ENCODE results near the gene FOXK2.

Gene FOXK2

GRCh38 chr17:82601447-82602000, 82.0 kb downstream of the FOXK2 start:
- DNase-seq (ENCODE audit: insufficient read length, low spot score) (no peak), FAIRE-seq (no peak)

GRCh38 chr17:82602487-82602886, 83.0 kb downstream of the FOXK2 start:
- FAIRE-seq (no peak), DNase-seq (ENCODE audit: insufficient read length, low spot score) (no peak)

GRCh38 chr17:82602986-82603710, 83.6 kb downstream of the FOXK2 start:
- FAIRE-seq (no peak), DNase-seq (ENCODE audit: insufficient read length, low spot score) (no peak)

- DNase-seq (ENCODE audit: insufficient read length, low spot score) (peak; percentile 46), FAIRE-seq (no peak)
These were observed 84.5 kb downstream of the FOXK2 start for GRCh38 chr17:82603981-82604448.

GRCh38 chr17:82604532-82604931, 85.0 kb downstream of the FOXK2 start:
- FAIRE-seq (no peak), DNase-seq (ENCODE audit: insufficient read length, low spot score) (no peak)

- no peak for DNase-seq (ENCODE audit: insufficient read length, low spot score)
- no peak for FAIRE-seq
These were observed 86.5 kb downstream of the FOXK2 start for GRCh38 chr17:82605939-82606600.

GRCh38 chr17:82608816-82609215, 89.3 kb downstream of the FOXK2 start:
- no peak for FAIRE-seq

GRCh38 chr17:82609655-82610054, 90.1 kb downstream of the FOXK2 start:
- DNase-seq (ENCODE audit: insufficient read length, low spot score) (no peak), FAIRE-seq (no peak)

More at GRCh38 chr17:82608816-82609215, 89.3 kb downstream of the FOXK2 start:
- no peak for DNase-seq (ENCODE audit: insufficient read length, low spot score)

- FAIRE-seq (no peak), DNase-seq (ENCODE audit: insufficient read length, low spot score) (no peak)
These were observed 91.9 kb downstream of the FOXK2 start for GRCh38 chr17:82611140-82612058.

- FAIRE-seq = no peak
- DNase-seq (ENCODE audit: insufficient read length, low spot score) = no peak
These were observed 94.0 kb downstream of the FOXK2 start for GRCh38 chr17:82613283-82614094.

GRCh38 chr17:82614095-82614631, 94.6 kb downstream of the FOXK2 start:
- DNase-seq (ENCODE audit: insufficient read length, low spot score) (no peak), FAIRE-seq (no peak)

- DNase-seq (ENCODE audit: insufficient read length, low spot score) (no peak), FAIRE-seq (no peak)
These were observed 95.8 kb downstream of the FOXK2 start for GRCh38 chr17:82615084-82616020.

GRCh38 chr17:82616021-82616711, 96.6 kb downstream of the FOXK2 start:
- DNase-seq (ENCODE audit: insufficient read length, low spot score) (no peak), FAIRE-seq (no peak)

GRCh38 chr17:82619211-82619610, 99.7 kb downstream of the FOXK2 start:
- DNase-seq (ENCODE audit: insufficient read length, low spot score) (no peak), FAIRE-seq (no peak)

GRCh38 chr17:82619641-82620040, 100.1 kb downstream of the FOXK2 start:
- DNase-seq (ENCODE audit: insufficient read length, low spot score) = no peak
- no peak for FAIRE-seq

- DNase-seq (ENCODE audit: insufficient read length, low spot score) (no peak), FAIRE-seq (no peak)
These were observed 104.2 kb downstream of the FOXK2 start for GRCh38 chr17:82623707-82624106.

- DNase-seq (ENCODE audit: insufficient read length, low spot score) = no peak
- no peak for FAIRE-seq
These were observed 107.9 kb downstream of the FOXK2 start for GRCh38 chr17:82627405-82627804.

- no peak for FAIRE-seq
- no peak for DNase-seq (ENCODE audit: insufficient read length, low spot score)
These were observed 110.2 kb downstream of the FOXK2 start for GRCh38 chr17:82629748-82630147.

Measured in GM19239 (cell line).